SK-N-SH (cell line): Measurements from ENCODE around the gene PTPN13. TPM values are rescaled to one million over a fixed set of nuclear protein-coding genes. Genes with fewer than 3 reads are reported as not detected.

ENCODE experiments used
- CTCF ChIA-PET: fragments of 300-600, 350-600 bp; formaldehyde crosslinking; extraction: SDS; loops from one replicate; lab custom pipeline; 2021; lab: Yijun Ruan, JAX
- POLR2A ChIA-PET: fragments of 350-600 bp; sonication (Branson Sonifier 250); formaldehyde crosslinking; extraction: SDS; loops from one replicate; lab custom pipeline; 2020; ENCODE audit warnings: antibody characterized with exemption, inconsistent platforms; lab: Yijun Ruan, JAX
- DNase-seq: peaks from one replicate; pipeline ENCODE4 v3.0.0; 2012
- H2AFZ ChIP-seq: fragments of 200-600 bp; sonication (generic); 2 replicates; pipeline ENCODE4 v1.8.1; 2016; ENCODE audit warnings: antibody characterized with exemption, mild to moderate bottlenecking, low read depth
- H3F3A ChIP-seq: fragments of 200-600 bp; sonication (generic); replicated peaks from 2 replicates; pipeline ENCODE3; 2016; ENCODE audit warnings: antibody characterized with exemption, mild to moderate bottlenecking; ENCODE audit not compliant: insufficient read depth
- H3K27ac ChIP-seq, 2 experiments: fragments of 200-500 bp in 1 of 2; fragments of 200-600 bp in 1 of 2; sonication (Bioruptor generic) in 1 of 2; sonication (generic), shearing (Covaris generic) in 1 of 2; 2 replicates each; pipeline versions ENCODE4 v1.5.1 to v1.6.1; 2014 to 2016; ENCODE audit warnings: low read depth in 2 of 2, inconsistent platforms in 1 of 2, low read length in 1 of 2, mild to moderate bottlenecking in 1 of 2, mixed read lengths in 1 of 2
- H3K27me3 ChIP-seq: fragments of 200-600 bp; sonication (generic), shearing (Covaris generic); 2 replicates; pipeline ENCODE4 v1.6.1; 2016; ENCODE audit warnings: mixed run types; ENCODE audit not compliant: insufficient read depth
- H3K36me3 ChIP-seq, 2 experiments: fragments of 200-500 bp in 1 of 2; fragments of 200-600 bp in 1 of 2; sonication (Bioruptor generic) in 1 of 2; sonication (generic) in 1 of 2; replicated peaks in 1 of 2; 2 replicates each; pipeline versions ENCODE3 to v1.5.1; 2014 to 2016; ENCODE audit warnings: low read length in 1 of 2, mild to moderate bottlenecking in 1 of 2; ENCODE audit not compliant: insufficient read depth in 2 of 2, control insufficient read depth in 1 of 2
- H3K4me1 ChIP-seq, 2 experiments: fragments of 200-500 bp in 1 of 2; fragments of 200-600 bp in 1 of 2; sonication (Bioruptor generic) in 1 of 2; sonication (generic), shearing (Covaris generic) in 1 of 2; 2 replicates each; pipeline versions ENCODE4 v1.5.1 to v1.6.1; 2014 to 2016; ENCODE audit warnings: low read depth in 1 of 2, low read length in 1 of 2, mixed run types in 1 of 2; ENCODE audit not compliant: insufficient read depth in 2 of 2, control insufficient read depth in 1 of 2
- H3K4me2 ChIP-seq: fragments of 200-600 bp; sonication (generic), shearing (Covaris generic); 2 replicates; pipeline ENCODE4 v1.6.1; 2017; ENCODE audit warnings: mixed run types
- H3K4me3 ChIP-seq, 2 experiments: fragments of 200-500 bp in 1 of 2; fragments of 200-600 bp in 1 of 2; sonication (Bioruptor generic) in 1 of 2; sonication (generic), shearing (Covaris generic) in 1 of 2; 2 replicates each; pipeline versions ENCODE4 v1.5.1 to v1.8.1; 2014 to 2016; ENCODE audit warnings: low read depth in 2 of 2, inconsistent platforms in 1 of 2, low read length in 1 of 2, mild to moderate bottlenecking in 1 of 2, mixed read lengths in 1 of 2, moderate library complexity in 1 of 2
- H3K79me2 ChIP-seq: fragments of 200-600 bp; sonication (generic); 2 replicates; pipeline ENCODE4 v1.8.1; 2017; ENCODE audit warnings: mild to moderate bottlenecking; ENCODE audit not compliant: insufficient read depth
- H3K9ac ChIP-seq: fragments of 200-600 bp; sonication (generic); 2 replicates; pipeline ENCODE4 v1.6.1; 2017; ENCODE audit warnings: mixed run types
- H3K9me2 ChIP-seq: fragments of 200-600 bp; sonication (generic); 2 replicates; pipeline ENCODE4 v1.6.1; 2017; ENCODE audit warnings: mixed run types
- H3K9me3 ChIP-seq: fragments of 200-600 bp; sonication (generic); 2 replicates; pipeline ENCODE4 v1.6.1; 2017; ENCODE audit warnings: mixed run types, mild to moderate bottlenecking, moderate library complexity
- H4K20me1 ChIP-seq: fragments of 200-600 bp; sonication (generic); 2 replicates; pipeline ENCODE4 v1.6.1; 2017; ENCODE audit warnings: mild to moderate bottlenecking, mixed run types; ENCODE audit not compliant: insufficient read depth
- NFIC ChIP-seq: IDR thresholded peaks from 2 replicates; pipeline ENCODE4 v1.4.0; 2012; ENCODE audit warnings: borderline replicate concordance
- RAD21 ChIP-seq: IDR thresholded peaks from 2 replicates; pipeline ENCODE4 v1.6.1; 2012; ENCODE audit warnings: mild to moderate bottlenecking, low read length
- RXRA ChIP-seq: IDR thresholded peaks from 2 replicates; pipeline ENCODE4 v1.4.0; 2012; ENCODE audit warnings: low read depth, mild to moderate bottlenecking, borderline replicate concordance
- TAF1 ChIP-seq: IDR thresholded peaks from 2 replicates; pipeline ENCODE4 v1.6.1; 2012; ENCODE audit warnings: low read depth, mild to moderate bottlenecking, low read length, moderate library complexity, borderline replicate concordance
- TEAD4 ChIP-seq: IDR thresholded peaks from 2 replicates; pipeline ENCODE4 v1.4.0; 2012; ENCODE audit warnings: mild to moderate bottlenecking, borderline replicate concordance; ENCODE audit not compliant: insufficient read depth
- WGBS: methylation state at CpG from one replicate; pipeline ENCODE4 v1.1.6; 2017; ENCODE audit warnings: low lambda C conversion rate; 5-methylcytosine and 5-hydroxymethylcytosine counted together
- polyA plus RNA-seq, 3 experiments: library from polyadenylated mRNA; depleted of rRNA; stranded (reverse); fragments of >200 nt; gene quantifications; 2 replicates each; pipeline ENCODE4 v1.2.3, GENCODE V29; 2012
- TF ChIP-seq, protein P1 (sequence below): IDR thresholded peaks from 2 replicates; pipeline ENCODE4 v1.4.0; 2012; ENCODE audit warnings: low read depth, borderline replicate concordance
- TF ChIP-seq, protein P2 (sequence below): fragments of 200-600 bp; sonication (generic); IDR thresholded peaks from 2 replicates; pipeline ENCODE4 v1.6.1; 2017; ENCODE audit warnings: antibody characterized with exemption, mild to moderate bottlenecking, moderate library complexity

PTPN13 gene
- polyA plus RNA-seq, 1 of the 3 experiments (the other 2 are of a cell fraction) = 5.5 TPM

DNA sequence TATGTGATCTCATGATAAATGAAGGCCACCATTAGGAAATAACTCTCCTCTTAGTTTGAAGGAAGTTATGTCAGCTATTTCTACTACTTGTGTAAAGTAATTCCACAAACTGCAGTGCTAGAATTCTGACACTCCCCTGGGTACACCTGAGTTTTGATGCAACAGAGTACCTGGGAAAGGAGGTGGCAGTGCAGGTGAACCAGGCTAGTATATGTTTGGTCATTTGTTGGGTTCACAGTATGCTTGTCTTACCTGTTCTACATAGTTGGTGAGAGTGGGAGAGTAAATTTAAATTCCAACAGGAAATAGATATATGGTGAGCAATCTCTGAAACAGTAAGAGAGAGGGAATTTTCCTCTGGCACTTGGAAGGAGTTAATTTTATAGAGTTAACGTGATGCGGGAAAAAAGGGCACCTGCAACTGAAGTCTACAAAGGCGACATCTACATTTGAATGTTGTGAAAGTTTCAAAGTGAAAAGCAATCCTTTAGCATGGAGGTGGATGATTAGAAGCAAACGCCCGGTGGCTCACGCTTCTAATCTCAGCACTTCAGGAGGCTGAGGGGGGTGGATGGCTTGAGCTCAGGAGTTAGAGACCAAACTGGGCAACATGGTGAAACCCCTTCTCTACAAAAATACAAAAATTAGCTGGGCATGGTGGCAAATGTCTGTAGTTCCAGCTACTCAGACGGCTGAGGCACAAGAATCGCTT, 263.4 kb downstream of the PTPN13 start:
- TF ChIP-seq TAF1 (no peak), RXRA (no peak), NFIC (no peak), RAD21 (no peak), TEAD4 (no peak)
- TF ChIP-seq, protein P1, sequence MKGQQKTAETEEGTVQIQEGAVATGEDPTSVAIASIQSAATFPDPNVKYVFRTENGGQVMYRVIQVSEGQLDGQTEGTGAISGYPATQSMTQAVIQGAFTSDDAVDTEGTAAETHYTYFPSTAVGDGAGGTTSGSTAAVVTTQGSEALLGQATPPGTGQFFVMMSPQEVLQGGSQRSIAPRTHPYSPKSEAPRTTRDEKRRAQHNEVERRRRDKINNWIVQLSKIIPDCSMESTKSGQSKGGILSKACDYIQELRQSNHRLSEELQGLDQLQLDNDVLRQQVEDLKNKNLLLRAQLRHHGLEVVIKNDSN = no peak
- TF ChIP-seq, protein P2, sequence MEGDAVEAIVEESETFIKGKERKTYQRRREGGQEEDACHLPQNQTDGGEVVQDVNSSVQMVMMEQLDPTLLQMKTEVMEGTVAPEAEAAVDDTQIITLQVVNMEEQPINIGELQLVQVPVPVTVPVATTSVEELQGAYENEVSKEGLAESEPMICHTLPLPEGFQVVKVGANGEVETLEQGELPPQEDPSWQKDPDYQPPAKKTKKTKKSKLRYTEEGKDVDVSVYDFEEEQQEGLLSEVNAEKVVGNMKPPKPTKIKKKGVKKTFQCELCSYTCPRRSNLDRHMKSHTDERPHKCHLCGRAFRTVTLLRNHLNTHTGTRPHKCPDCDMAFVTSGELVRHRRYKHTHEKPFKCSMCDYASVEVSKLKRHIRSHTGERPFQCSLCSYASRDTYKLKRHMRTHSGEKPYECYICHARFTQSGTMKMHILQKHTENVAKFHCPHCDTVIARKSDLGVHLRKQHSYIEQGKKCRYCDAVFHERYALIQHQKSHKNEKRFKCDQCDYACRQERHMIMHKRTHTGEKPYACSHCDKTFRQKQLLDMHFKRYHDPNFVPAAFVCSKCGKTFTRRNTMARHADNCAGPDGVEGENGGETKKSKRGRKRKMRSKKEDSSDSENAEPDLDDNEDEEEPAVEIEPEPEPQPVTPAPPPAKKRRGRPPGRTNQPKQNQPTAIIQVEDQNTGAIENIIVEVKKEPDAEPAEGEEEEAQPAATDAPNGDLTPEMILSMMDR = no peak
- no peaks in the 10 kb centered on the region for H3K36me3 ChIP-seq
- POLR2A ChIA-PET = no interaction called here
- H3K79me2 ChIP-seq = no peaks in the 10 kb centered on the region
- peaks cover 17% of the 10 kb centered on the region for H3F3A ChIP-seq
- H3K9me3 ChIP-seq = no peaks in the 10 kb centered on the region
- 88% methylated on average over 8 of the region's 8 CpGs for WGBS
- no peak for DNase-seq
- no peaks in the 10 kb centered on the region for H4K20me1 ChIP-seq
- H3K27ac ChIP-seq = no peak overlapping the region; a peak in 1 of 4 replicates
- CTCF ChIA-PET = no interaction called here
- peaks cover 0 to 19% of the 10 kb centered on the region in 2 experiments; a peak in 1 of 4 replicates for H3K4me1 ChIP-seq
- H3K4me2 ChIP-seq = no peak overlapping the region
- peak overlapping the region; percentile 43; the same call in 1 of the 2 replicates for H2AFZ ChIP-seq
- H3K9ac ChIP-seq = no peak overlapping the region
- no peaks in the 10 kb centered on the region for H3K27me3 ChIP-seq
- no peaks in the 10 kb centered on the region for H3K9me2 ChIP-seq
- no peak overlapping the region for H3K4me3 ChIP-seq

Other genes with a start within 250 kb of the PTPN13 start
- 8.1 and 13.0 TPM in 2 replicates for gene MAPK10, start 234.3 kb upstream of the PTPN13 start, polyA plus RNA-seq (2012; rRNA removed)